Neuron (in vitro differentiated cells): ENCODE data around the gene RNF8.
A peak's percentile ranks its signal among the peaks of the same experiment; 100 is the strongest.
"Not testable (repeated sequence)": the region's sequence is repeated elsewhere in the genome, so short reads cannot be mapped to it uniquely, and the experiment has no call there.

ENCODE experiments used
- H2AFZ ChIP-seq: one replicate; pipeline ENCODE4 v1.6.1; 2013; ENCODE audit warnings: low read depth, mild to moderate bottlenecking, inconsistent platforms, low read length, moderate library complexity
- H3K27me3 ChIP-seq: one replicate; pipeline ENCODE4 v1.6.1; 2013; ENCODE audit warnings: low read length; ENCODE audit not compliant: insufficient read depth
- H3K36me3 ChIP-seq: one replicate; pipeline ENCODE4 v1.6.1; 2013; ENCODE audit warnings: low read length; ENCODE audit not compliant: insufficient read depth
- H3K4me1 ChIP-seq: one replicate; pipeline ENCODE4 v1.6.1; 2013; ENCODE audit warnings: low read length; ENCODE audit not compliant: insufficient read depth
- H3K4me3 ChIP-seq: 2 replicates; pipeline ENCODE4 v1.5.1; 2013; ENCODE audit warnings: mild to moderate bottlenecking, low read length, moderate library complexity
- H3K9me3 ChIP-seq: one replicate; pipeline ENCODE4 v1.6.1; 2013; ENCODE audit warnings: low read length

Gene RNF8

DNA sequence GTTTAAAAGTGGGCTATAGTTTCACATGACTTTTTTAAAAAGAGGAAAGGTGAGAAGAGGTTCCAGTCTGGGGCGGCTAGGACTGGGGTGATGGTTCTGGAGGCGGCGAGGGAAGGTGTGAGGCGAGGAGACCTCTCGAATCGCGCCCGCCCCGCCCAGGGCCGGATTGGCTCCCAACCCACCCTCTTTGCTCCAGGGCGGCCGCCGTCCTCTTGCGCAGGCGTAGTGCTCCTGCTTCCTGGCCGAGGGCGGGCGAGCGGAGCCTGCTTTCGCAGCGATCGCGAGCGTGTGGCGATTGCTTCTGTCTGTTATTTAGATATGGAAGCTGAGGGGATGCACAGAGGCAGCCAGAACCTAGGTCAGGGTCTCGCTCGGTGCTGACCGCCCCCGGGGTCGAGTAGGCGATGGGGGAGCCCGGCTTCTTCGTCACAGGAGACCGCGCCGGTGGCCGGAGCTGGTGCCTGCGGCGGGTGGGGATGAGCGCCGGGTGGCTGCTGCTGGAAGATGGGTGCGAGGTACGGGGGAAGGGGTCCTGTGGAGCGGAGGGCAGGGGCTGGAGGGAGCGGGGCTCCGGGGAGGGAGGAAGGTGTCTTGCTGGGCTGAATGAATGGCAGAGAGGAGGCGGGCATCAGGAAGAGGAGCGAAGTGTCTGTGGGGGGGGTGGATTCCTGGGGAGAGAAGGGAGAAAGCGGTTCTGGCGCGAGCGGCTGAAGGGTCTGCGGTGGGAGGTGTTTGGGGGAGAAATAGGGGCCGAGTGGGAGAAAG, at the start of gene RNF8:
RNF8 (plus strand) TSS at position 223 of the 765 bp plus-strand sequence; CDS start at position 405, 182 bp downstream.
- H3K9me3 ChIP-seq, result no peaks in the 10 kb centered on the region
- peak within 1 kb of the TSS; percentile 90 for H3K4me3 ChIP-seq
- H2AFZ ChIP-seq, result peak within 1 kb of the TSS; percentile 96
- H3K36me3 ChIP-seq, result no peaks in the 10 kb centered on the region
- H3K4me1 ChIP-seq, result peaks cover 18% of the 10 kb centered on the region
- H3K27me3 ChIP-seq, result no peaks in the 10 kb centered on the region

DNA sequence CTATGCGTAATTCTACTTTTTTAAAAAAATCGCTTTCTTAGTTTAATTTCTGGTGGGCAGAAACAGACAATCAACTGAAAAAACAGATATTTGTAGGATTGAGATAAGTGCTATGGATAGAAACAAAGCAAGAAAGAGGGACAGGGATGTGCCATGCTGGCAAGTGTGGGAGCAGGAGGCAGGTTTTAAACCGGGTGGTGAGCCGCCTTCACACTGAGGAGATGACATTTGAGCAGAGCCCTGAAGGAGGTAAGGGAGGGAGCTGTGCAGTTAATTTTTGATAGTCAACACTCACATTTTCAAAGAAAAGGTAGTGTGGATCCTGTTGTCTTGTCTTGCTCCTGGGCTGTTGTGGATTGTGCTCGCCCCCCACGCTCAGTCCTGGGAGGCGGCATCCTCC, 49.0 kb upstream of the RNF8 start:
- Histone ChIP-seq H2AFZ (no peak overlapping the region), H3K36me3 (peaks cover 12% of the 10 kb centered on the region)

DNA sequence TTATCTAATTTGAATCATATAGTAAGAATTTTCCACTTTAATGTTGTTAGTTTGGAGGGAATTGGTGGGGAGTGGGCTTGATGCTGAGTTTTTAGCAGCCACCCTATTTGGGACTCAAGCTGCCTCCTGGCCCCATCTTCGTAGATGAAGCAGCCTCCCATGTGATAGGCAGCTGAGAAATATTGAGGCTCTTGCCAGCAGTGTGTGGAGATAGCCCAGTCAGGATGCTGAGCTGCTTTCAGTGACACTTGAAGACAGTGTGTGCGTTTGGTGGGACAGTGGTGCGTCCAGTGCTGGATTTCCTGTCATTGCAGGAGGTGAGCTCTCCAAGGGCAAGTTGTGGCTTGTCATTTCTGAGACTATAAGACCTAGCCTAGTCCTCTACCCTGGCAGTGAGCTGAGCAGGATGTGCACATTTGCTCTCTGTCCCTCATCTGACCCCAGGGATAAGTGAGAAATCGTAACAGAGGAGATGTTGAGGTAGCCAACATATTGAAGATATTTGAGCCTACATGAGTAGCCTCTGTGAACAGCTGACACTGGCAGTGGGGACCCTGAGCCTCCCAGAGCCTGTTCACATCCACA, 47.9 kb upstream of the RNF8 start:
- Histone ChIP-seq H3K36me3 (peaks cover 12% of the 10 kb centered on the region), H3K4me3 (no peak overlapping the region), H3K9me3 (no peaks in the 10 kb centered on the region)

More for the DNA sequence above, 49.0 kb upstream of the RNF8 start:
- Histone ChIP-seq H3K9me3 (no peaks in the 10 kb centered on the region), H3K27me3 (no peaks in the 10 kb centered on the region), H3K4me3 (no peak overlapping the region), H3K4me1 (peaks cover 9% of the 10 kb centered on the region)

GRCh38 chr6:37306624-37307222, 47.1 kb upstream of the RNF8 start:
- no peaks in the 10 kb centered on the region for H3K9me3 ChIP-seq
- peaks cover 10% of the 10 kb centered on the region for H3K36me3 ChIP-seq
- no peak overlapping the region for H2AFZ ChIP-seq
- no peak overlapping the region for H3K4me3 ChIP-seq
- no peaks in the 10 kb centered on the region for H3K27me3 ChIP-seq
- peaks cover 12% of the 10 kb centered on the region for H3K4me1 ChIP-seq

More for the DNA sequence above, 47.9 kb upstream of the RNF8 start:
- Histone ChIP-seq H3K4me1 (peaks cover 9% of the 10 kb centered on the region), H2AFZ (no peak overlapping the region), H3K27me3 (no peaks in the 10 kb centered on the region)

- not testable (repeated sequence) for H3K36me3 ChIP-seq, H3K9me3 ChIP-seq, H3K27me3 ChIP-seq
These were observed 46.3 kb upstream of the RNF8 start for GRCh38 chr6:37307484-37307883.

GRCh38 chr6:37308069-37308815, 45.5 kb upstream of the RNF8 start:
- H2AFZ ChIP-seq, result no peak overlapping the region

More at GRCh38 chr6:37307484-37307883, 46.3 kb upstream of the RNF8 start:
- H2AFZ ChIP-seq, H3K4me3 ChIP-seq: not testable (repeated sequence)
- peaks cover 13% of the 10 kb centered on the region for H3K4me1 ChIP-seq

DNA sequence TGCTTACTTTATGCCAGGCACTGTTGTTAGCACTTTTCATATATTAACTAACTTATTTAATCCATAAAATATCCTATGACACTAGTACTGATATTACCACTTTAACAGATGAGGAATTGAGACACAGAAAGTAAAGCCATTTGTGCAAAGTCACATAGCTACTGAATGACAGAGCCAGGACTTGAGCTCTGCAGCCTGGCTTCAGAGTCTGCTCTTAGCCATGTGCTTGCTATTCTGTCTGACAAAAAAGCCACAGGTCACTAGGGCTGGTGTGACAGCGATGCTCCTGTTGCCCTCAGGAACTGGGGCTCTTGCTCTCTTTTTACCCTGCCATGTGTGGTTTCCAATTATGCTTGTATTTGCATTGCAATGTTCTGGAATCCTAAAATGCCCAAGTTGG, 44.7 kb upstream of the RNF8 start:
- H3K27me3 ChIP-seq, result no peaks in the 10 kb centered on the region
- peaks cover 17% of the 10 kb centered on the region for H3K36me3 ChIP-seq
- H3K4me3 ChIP-seq, result no peak overlapping the region
- H3K4me1 ChIP-seq, result peaks cover 13% of the 10 kb centered on the region
- no peak overlapping the region for H2AFZ ChIP-seq
- no peaks in the 10 kb centered on the region for H3K9me3 ChIP-seq

More at GRCh38 chr6:37308069-37308815, 45.5 kb upstream of the RNF8 start:
- Histone ChIP-seq H3K4me1 (peaks cover 13% of the 10 kb centered on the region), H3K36me3 (peaks cover 9% of the 10 kb centered on the region), H3K27me3 (no peaks in the 10 kb centered on the region), H3K4me3 (no peak overlapping the region), H3K9me3 (no peaks in the 10 kb centered on the region)

DNA sequence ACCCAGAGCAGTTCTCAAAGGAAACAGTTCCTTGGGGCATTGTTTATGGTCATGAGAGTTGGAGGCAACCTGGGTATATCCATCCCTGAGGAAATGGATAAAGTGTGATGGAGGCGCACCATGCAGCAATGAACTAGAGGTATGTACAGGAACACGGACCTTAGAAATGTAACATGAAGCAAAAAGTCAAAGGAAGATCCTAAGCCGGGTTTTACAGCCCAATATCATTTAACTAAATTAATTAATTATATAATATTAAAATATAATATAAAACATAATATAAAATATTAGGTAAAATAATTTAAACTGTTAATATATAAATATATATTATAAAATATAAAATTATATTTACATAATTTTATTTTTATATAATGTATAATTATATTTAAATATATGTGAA, 44.1 kb upstream of the RNF8 start:
- H3K4me1 ChIP-seq, result peaks cover 13% of the 10 kb centered on the region
- peaks cover 23% of the 10 kb centered on the region for H3K36me3 ChIP-seq
- H3K4me3 ChIP-seq, result no peak overlapping the region
- H3K27me3 ChIP-seq, result no peaks in the 10 kb centered on the region
- no peak overlapping the region for H2AFZ ChIP-seq
- H3K9me3 ChIP-seq, result no peaks in the 10 kb centered on the region

- no peak overlapping the region for H2AFZ ChIP-seq
- H3K9me3 ChIP-seq, result no peaks in the 10 kb centered on the region
- no peak overlapping the region for H3K4me3 ChIP-seq
- no peaks in the 10 kb centered on the region for H3K27me3 ChIP-seq
- peaks cover 13% of the 10 kb centered on the region for H3K4me1 ChIP-seq
- H3K36me3 ChIP-seq, result peaks cover 31% of the 10 kb centered on the region
These were observed 42.8 kb upstream of the RNF8 start for GRCh38 chr6:37310966-37311365.

DNA sequence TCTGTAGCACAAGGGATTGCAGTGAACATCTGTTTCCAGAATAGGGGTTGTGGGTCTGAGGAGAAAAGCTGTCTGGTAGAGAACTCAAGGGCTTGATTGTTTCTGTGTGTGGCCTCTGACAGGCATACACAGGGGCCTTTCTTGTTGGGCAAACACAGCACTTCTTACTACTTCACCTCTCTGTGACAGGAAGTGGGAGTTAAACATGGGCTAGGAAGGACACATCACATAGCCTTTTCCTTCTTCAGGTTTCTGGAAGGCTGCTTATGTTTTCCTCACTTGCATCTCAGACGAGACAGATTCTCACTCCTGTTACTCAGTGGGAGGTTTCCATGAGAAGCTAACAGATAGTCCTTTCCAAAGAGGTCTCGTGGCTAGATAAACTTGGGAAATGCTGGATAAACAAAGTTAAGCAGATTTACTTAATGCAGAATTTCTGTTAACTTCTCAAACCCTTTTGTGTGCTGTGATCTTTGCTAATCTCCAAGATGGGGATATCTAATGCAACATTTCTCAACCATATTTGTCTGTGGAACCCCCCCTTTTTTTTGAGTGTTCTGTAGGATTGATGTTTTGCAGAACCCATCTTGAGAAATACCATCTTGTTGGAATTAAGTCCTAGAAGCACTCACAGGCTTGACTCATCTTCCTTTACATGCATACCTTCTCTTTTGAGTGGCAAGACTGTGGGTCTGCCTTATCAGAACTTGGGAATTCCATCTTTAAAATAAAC, 41.9 kb upstream of the RNF8 start:
- Histone ChIP-seq H3K4me3 (no peak overlapping the region), H2AFZ (no peak overlapping the region), H3K9me3 (no peaks in the 10 kb centered on the region), H3K36me3 (peaks cover 40% of the 10 kb centered on the region), H3K27me3 (no peaks in the 10 kb centered on the region), H3K4me1 (peaks cover 13% of the 10 kb centered on the region)

GRCh38 chr6:37313723-37314486, 39.9 kb upstream of the RNF8 start:
- Histone ChIP-seq H2AFZ (no peak overlapping the region), H3K4me3 (no peak overlapping the region), H3K9me3 (no peaks in the 10 kb centered on the region), H3K27me3 (no peaks in the 10 kb centered on the region), H3K36me3 (peaks cover 59% of the 10 kb centered on the region), H3K4me1 (peaks cover 6% of the 10 kb centered on the region)
